Stimulated activated CD4-positive, alpha-beta T cell treated with anti-CD3 and anti-CD28 coated beads, Interleukin-4, amount 100 ng/mL, for 1 hour (primary cell): Measurements from ENCODE around the gene OR11L1.

Experiments
- DNase-seq: peaks from one replicate; pipeline ENCODE4 v3.0.0-alpha.2; 2020

The OR11L1 gene

GRCh38 chr1:247841796-247842195, at the start of gene OR11L1:
Gene OR11L1 (minus strand): TSS chr1:247841896. CDS start chr1:247841896, 0 bp downstream.
- DNase-seq: no peak

GRCh38 chr1:247884797-247885413, 43.2 kb upstream of the OR11L1 start:
- no peak for DNase-seq

DNA sequence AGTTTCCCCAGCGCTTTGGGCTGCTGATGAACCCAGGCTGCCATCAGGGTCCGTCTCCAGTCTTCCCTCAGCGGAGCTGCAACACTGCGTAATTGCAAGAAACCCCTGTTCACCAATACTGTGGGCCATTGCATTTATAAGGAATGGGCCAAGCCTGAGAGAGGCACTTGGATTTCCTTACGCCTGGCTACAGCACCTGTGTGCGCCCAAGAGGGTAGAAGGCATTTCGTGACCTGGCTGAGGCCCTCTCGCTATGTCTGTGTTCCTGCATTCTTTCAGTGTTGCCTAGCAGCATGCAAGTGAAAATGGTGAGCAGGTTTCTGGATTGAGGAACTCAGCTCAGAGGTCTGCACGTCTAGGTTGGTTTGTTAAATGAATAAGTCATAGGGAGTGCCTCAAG, 41.6 kb upstream of the OR11L1 start:
- no peak for DNase-seq

GRCh38 chr1:247865416-247865815, 23.7 kb upstream of the OR11L1 start:
- no peak for DNase-seq

- no peak for DNase-seq
These were observed 22.9 kb upstream of the OR11L1 start for GRCh38 chr1:247864644-247865043.

GRCh38 chr1:247862756-247863155, 21.1 kb upstream of the OR11L1 start:
- DNase-seq: no peak

DNA sequence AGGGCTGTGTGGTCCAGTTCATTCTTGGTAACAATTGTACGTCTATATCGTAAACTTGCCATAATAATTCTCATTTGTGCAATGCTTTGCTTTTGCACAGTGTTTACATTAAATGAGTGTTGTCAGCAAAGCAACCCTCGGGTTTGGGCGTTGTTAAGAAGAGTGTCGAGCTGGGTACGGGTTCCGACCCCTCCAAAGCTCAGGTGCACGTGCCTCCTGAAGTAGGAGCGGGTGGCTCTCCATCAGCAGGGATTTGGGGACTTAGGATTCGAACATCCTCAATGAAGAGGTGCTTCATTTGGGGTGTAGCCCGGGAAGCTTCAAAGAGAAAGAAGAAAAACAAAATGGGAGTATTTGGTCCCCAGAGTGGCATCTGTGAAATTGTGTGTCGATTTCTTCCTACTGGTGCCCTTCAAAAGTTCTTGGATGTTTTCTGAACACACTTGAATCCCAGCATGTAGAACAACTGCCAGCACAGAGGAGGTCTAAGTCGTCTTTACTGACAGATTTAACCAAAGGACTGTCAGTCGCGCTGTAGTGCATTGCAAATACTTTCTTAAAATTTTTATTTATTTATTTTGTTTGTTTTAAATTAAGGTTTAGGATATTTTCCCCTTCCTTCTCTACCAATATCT, 16.4 kb upstream of the OR11L1 start:
- no peak for DNase-seq

- DNase-seq: peak; percentile 17
These were observed 15.6 kb upstream of the OR11L1 start, which contains the start of gene TRIM58 for GRCh38 chr1:247857069-247857984. Gene TRIM58 (plus strand): TSS chr1:247857187. CDS start chr1:247857247, 60 bp downstream.

DNA sequence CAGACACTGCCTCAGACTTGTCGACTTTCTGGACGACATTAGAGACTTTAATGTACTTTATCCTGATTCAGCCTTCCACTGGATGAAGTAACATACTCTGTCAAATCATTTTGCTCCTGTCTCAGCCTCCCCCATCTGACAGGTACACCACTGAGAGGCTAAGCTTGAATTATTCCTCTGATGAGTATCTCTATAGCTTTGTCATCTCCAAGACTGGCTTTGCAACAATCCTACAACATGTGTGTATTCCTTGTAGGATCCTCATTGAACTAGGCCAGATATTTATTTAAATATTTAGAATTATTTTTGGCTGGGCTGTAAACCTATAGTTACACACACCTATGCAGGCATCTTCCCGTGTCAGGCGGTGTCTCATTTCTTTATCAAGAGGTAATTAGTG, 14.2 kb upstream of the OR11L1 start:
- DNase-seq: no peak

GRCh38 chr1:247854899-247855545, 13.3 kb upstream of the OR11L1 start:
- DNase-seq: no peak

DNA sequence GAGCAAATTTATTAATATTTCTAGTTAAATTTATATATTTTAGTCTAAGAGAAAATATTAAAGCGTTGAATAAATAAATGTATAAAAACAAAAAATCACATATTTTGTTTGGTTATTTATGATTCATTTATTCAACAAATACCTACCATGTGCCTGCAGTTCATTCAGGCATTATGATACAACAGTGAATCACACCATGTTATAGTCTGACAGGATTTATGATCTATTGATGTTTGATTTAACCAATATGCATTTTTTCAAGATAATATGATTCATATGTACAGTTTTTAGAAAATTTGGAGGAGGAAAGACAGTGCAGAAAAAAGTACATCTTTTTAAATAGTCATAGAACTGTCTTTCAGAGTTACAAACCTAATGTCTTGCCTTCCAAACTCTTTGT, 7.9 kb upstream of the OR11L1 start:
- DNase-seq: no peak

DNA sequence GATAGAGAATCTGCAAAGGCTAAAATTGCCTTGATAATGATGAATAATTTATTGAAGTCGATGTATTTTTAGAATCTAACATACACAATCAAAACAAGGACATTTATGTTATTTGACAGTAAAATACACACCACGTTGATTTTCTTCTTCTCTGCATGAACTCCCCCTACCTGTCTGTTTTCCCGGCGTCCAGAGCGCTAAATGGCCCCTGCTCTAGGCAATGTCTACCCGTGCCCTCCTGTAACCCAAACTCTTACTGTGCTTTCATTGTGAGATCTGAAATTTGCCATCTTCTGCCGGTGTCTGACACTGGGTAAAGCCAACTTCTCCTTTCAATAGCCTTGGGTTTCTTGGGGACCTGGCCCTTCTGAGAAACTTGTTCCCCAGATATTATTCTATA, 6.7 kb upstream of the OR11L1 start:
- no peak for DNase-seq

DNA sequence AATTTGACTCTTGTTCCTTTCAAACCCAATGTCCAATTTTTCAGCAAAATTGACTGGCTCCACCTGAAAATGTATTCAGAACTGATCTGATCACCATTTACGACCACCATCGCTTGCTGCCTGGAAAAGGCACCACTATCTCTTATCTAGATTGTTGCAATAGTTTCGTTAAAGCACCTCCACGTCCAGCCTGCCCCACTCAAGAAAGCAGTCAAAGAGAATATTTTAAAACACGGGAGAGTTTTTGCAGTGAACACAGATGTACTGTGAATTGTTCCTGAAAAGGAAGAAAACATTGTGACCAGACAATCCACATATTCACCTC, 4.0 kb upstream of the OR11L1 start:
- DNase-seq: no peak

- DNase-seq: no peak
These were observed 3.5 kb upstream of the OR11L1 start for GRCh38 chr1:247845011-247845692.

DNA sequence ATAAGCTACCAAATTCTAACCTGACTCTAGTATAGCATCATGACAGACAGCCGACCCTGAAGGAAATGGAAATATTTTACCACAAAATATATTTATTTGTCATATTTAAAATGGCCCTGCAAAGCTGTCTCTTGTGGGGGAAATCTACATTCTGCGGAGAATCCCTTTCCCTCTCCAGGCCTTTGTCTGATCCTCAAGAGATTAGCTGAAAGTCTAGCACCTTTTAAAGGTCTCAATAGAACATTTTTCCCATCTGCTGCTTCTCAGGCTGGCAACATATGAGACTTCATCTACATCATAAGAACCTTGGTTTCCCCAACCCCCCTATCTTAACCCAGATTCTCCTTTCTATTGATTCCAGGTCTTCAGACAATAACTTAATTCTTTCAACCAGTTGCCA, 1.7 kb upstream of the OR11L1 start:
- DNase-seq: no peak

- DNase-seq: no peak
These were observed 878 bp downstream of the OR11L1 start for GRCh38 chr1:247840818-247841217.

DNA sequence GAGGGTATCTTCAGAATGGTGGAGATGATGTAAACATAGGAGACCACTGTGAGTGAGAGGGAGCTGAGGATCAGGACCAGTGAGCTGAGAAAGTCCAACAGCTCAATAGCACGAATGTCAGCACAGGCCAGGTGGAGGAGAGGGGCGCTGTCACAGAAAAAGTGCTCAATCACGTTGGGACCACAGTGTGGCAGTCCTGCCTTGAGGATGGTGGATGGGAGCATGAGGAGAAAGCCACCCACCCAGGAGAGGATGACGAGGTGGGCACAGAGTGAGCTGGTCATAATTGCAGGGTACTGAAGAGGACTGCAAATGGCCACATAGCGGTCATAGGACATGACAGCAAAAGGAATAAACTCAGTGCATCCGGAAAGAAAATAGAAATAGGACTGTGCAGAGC, 8.1 kb downstream of the OR11L1 start:
- DNase-seq: no peak

DNA sequence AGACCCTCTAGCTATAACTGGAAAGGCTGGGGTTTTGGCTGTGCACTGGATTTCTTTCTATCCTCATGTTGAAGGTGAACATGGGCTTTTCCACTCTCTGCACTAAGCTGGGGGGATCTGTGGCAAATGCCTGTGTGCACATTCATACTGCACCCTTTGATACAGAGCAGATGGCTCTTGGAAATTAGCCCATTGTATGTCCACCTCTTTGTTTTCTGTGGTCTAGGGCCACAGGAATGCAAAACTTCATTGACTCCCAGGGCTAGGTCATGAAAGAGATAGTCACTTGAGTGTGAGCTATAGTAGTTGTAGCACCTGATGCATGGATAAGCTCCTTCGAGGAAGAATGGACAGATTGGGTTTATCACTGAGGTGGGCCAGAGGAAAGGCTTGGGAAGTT, 12.0 kb downstream of the OR11L1 start:
- no peak for DNase-seq

- DNase-seq: no peak
These were observed 16.3 kb downstream of the OR11L1 start for GRCh38 chr1:247825362-247825761.

- DNase-seq: no peak
These were observed 17.7 kb downstream of the OR11L1 start, which contains the start of gene OR14A16 for GRCh38 chr1:247824023-247824422. Gene OR14A16 (minus strand): TSS chr1:247824119. CDS start chr1:247815729, 8,390 bp downstream.

DNA sequence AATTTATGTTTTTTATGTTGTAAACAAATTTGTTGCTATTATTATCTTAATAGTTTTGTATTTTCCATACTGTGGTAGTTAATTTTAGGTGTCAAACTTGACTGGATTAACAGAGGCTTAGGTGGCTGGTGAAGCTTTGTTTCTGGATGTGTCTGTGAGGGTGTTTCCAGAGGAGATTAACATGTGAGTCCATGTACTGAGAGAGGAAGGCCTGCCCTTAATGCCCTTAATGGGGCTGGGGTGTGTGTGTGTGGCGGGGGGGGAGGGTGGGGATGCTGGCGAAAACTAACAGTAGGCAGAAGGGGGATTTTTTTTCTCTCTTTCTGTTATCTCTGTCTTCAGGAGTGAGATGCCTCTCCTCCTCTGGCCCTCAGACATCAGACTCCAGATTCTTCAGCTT, 19.6 kb downstream of the OR11L1 start:
- DNase-seq: no peak

DNA sequence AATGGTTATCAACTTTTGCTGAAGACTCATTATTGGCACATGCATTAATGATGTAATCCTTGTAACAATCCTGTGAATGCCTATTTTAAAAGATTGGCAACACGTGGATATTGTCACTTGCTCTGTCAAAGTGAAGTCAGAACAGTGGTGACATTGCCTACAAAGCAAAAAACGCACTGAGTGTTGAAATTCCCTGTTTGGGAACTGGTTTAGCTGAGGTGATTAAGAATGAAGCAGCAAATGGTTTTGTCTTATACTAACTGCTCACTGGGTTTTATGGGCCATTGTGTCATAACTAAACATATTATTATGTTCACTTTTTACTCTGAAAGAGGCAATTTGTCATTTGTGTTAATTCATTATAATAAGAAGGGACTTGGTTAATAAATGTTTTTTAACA, 29.1 kb downstream of the OR11L1 start:
- no peak for DNase-seq

DNA sequence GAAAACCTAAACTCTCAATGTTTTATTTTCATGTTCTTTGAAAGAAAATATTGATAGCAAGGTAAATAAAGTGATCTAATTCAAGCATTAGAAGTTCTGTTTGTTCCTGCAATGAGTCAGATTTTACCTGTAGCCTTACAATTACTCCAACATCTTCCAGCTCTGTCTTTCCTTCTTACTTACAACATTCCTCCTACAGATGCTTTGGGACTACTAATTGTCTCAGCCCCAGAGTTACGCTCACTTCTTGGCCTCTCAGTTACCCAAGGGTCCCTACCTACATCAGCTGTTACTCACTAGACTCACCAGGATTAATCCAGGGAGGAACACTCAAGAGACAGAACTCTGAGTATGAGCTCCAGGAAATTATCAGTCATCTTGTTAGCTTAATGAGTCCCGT, 44.2 kb downstream of the OR11L1 start:
- no peak for DNase-seq
